Lung (tissue), 5 donors: ENCODE measurements around the gene BAK1. TPM values are rescaled to one million over a fixed set of nuclear protein-coding genes. Genes with fewer than 3 reads are reported as not detected.

Experiments used
- polyA plus RNA-seq, 2 donors: library from polyadenylated mRNA; stranded (reverse); fragments of 200-250 nt; gene quantifications; one replicate each; pipeline ENCODE4 v1.2.1, GENCODE V29; 2013
- small RNA-seq: library from RNA; depleted of rRNA; stranded (forward); fragments of <200 nt; gene quantifications from one replicate; pipeline ENCODE3, GENCODE V24; 2014; ENCODE audit warnings: low replicate concordance
- total RNA-seq, 2 donors: library from RNA; depleted of rRNA in 1 of 2; stranded (reverse); fragments of >200 nt in 1 of 2; gene quantifications; one replicate each; pipeline ENCODE4 v1.2.1, GENCODE V29; 2014 to 2021
- donor health status: Bipolar disorder and iron deficiency.
- donor health status: healthy.
- donor health status: DM: yes; HTN: yes; CAD: no.

BAK1 gene
- total and polyA plus RNA-seq, 4 donors, result 7.4 to 25.6 (median 18.9) TPM

Small RNA genes lying within 50 kb of the gene (small RNA-seq; reads per million reads assigned to genes)
- gene RF00017, result not detected

Other genes with a start within 250 kb of the BAK1 start
- gene KIFC1, start 188.5 kb downstream of the BAK1 start, total RNA-seq, result 1 to 10 TPM; 2.1 to 4.4 TPM
- 1 to 10 TPM; 2.6 to 2.7 TPM for gene KIFC1, start 188.5 kb downstream of the BAK1 start, polyA plus RNA-seq
- 10 to 100 TPM; 30.9 to 49.3 TPM for gene PHF1, start 169.3 kb downstream of the BAK1 start, total RNA-seq
- 100 to 1,000 TPM in 1 of 2 donors, 10 to 100 TPM in 1; 40.8 to 121 TPM for gene PHF1, start 169.3 kb downstream of the BAK1 start, polyA plus RNA-seq
- 100 to 1,000 TPM in 1 of 2 donors, 10 to 100 TPM in 1; 88.7 to 134 TPM for gene CUTA, start 162.2 kb downstream of the BAK1 start, total RNA-seq
- gene CUTA, start 162.2 kb downstream of the BAK1 start, polyA plus RNA-seq, result 100 to 1,000 TPM; 122 to 275 TPM
- gene SYNGAP1, start 160.2 kb downstream of the BAK1 start, total RNA-seq, result 10 to 100 TPM; 10.8 to 32.0 TPM
- 10 to 100 TPM in 1 of 2 donors, 1 to 10 TPM in 1; 9.2 to 13.2 TPM for gene SYNGAP1, start 160.2 kb downstream of the BAK1 start, polyA plus RNA-seq
- gene ZBTB9, start 125.7 kb downstream of the BAK1 start, total RNA-seq, result 1 to 10 TPM; 4.0 to 7.9 TPM
- 1 to 10 TPM; 4.1 to 4.8 TPM for gene ZBTB9, start 125.7 kb downstream of the BAK1 start, polyA plus RNA-seq
- gene ITPR3, start 41.0 kb upstream of the BAK1 start, total RNA-seq, result 10 to 100 TPM; 39.7 to 89.5 TPM
- gene ITPR3, start 41.0 kb upstream of the BAK1 start, polyA plus RNA-seq, result 10 to 100 TPM; 36.7 to 49.1 TPM
- gene UQCC2, start 131.4 kb upstream of the BAK1 start, total RNA-seq, result 10 to 100 TPM in 1 of 2 donors, 1 to 10 TPM in 1; 7.8 to 55.4 TPM
- gene UQCC2, start 131.4 kb upstream of the BAK1 start, polyA plus RNA-seq, result 100 to 1,000 TPM in 1 of 2 donors, 10 to 100 TPM in 1; 40.8 to 141 TPM
- gene IP6K3, start 166.6 kb upstream of the BAK1 start, total RNA-seq, result 1 to 10 TPM; 1.6 to 3.9 TPM
- gene IP6K3, start 166.6 kb upstream of the BAK1 start, polyA plus RNA-seq, result 1 to 10 TPM; 1.3 to 3.4 TPM
- 10 to 100 TPM; 54.9 to 63.6 TPM for gene LEMD2, start 208.9 kb upstream of the BAK1 start, total RNA-seq
- gene LEMD2, start 208.9 kb upstream of the BAK1 start, polyA plus RNA-seq, result 10 to 100 TPM; 52.1 to 54.1 TPM
- gene MLN, start 223.7 kb upstream of the BAK1 start, total RNA-seq, result not detected
- gene MLN, start 223.7 kb upstream of the BAK1 start, polyA plus RNA-seq, result not detected